ENCODE results near the gene ROBO2.

GRCh38 chr3:77539014-77539413 lies 499.1 kb downstream of the ROBO2 start:
- TF ChIP-seq POLR2A (IDR thresholded peaks at IDR 0.05) (no peak), CTCF (IDR thresholded peaks at IDR 0.05) (no peak)
